LNCaP clone FGC (cell line): ENCODE results near the gene LEMD1.
"Not testable (repeated sequence)": the region's sequence is repeated elsewhere in the genome, so short reads cannot be mapped to it uniquely, and the experiment has no call there.

Experiments used
- DNase-seq: peaks from one replicate; pipeline ENCODE4 v3.0.0-alpha.2; 2011; ENCODE audit warnings: low read depth
- H3K4me3 ChIP-seq: 2 replicates; pipeline ENCODE4 v1.5.1; 2011; ENCODE audit warnings: mild to moderate bottlenecking, low read depth, low read length, control low read depth
- CTCF ChIP-seq: IDR thresholded peaks from 2 replicates; pipeline ENCODE4 v1.5.1; 2012; ENCODE audit warnings: mild to moderate bottlenecking; ENCODE audit not compliant: control insufficient read depth, insufficient read depth; ENCODE audit errors: extremely low read depth

Gene LEMD1

GRCh38 chr1:205392650-205393049, 29.2 kb downstream of the LEMD1 start:
- no peak overlapping the region for H3K4me3 ChIP-seq
- no peak for DNase-seq
- TF ChIP-seq CTCF = no peak

GRCh38 chr1:205391386-205391785, 30.5 kb downstream of the LEMD1 start:
- no peak for TF ChIP-seq CTCF
- no peak overlapping the region for H3K4me3 ChIP-seq
- DNase-seq = no peak

- H3K4me3 ChIP-seq = no peak overlapping the region
- DNase-seq = no peak
Observed at GRCh38 chr1:205387845-205388244, 34.0 kb downstream of the LEMD1 start.

GRCh38 chr1:205382990-205383389, 38.9 kb downstream of the LEMD1 start:
- H3K4me3 ChIP-seq, DNase-seq: not testable (repeated sequence)

More at GRCh38 chr1:205387845-205388244, 34.0 kb downstream of the LEMD1 start:
- no peak for TF ChIP-seq CTCF

GRCh38 chr1:205382561-205382960, 39.3 kb downstream of the LEMD1 start:
- no peak for TF ChIP-seq CTCF
- no peak overlapping the region for H3K4me3 ChIP-seq
- no peak for DNase-seq

GRCh38 chr1:205381305-205381704, 40.6 kb downstream of the LEMD1 start:
- DNase-seq = no peak

GRCh38 chr1:205380882-205381281, 41.0 kb downstream of the LEMD1 start:
- no peak for DNase-seq
- H3K4me3 ChIP-seq = no peak overlapping the region
- TF ChIP-seq CTCF = no peak

More at GRCh38 chr1:205381305-205381704, 40.6 kb downstream of the LEMD1 start:
- TF ChIP-seq CTCF = no peak
- H3K4me3 ChIP-seq = no peak overlapping the region
